ENCODE results near the gene RFTN2. TPM values are rescaled to one million over a fixed set of nuclear protein-coding genes. Genes with fewer than 3 reads are reported as not detected.

The RFTN2 gene
- total and polyA plus RNA-seq, 2 of the 13 experiments (the other 11 are each of a cell fraction or from before 2014, with no cell fraction given), result not detected

DNA sequence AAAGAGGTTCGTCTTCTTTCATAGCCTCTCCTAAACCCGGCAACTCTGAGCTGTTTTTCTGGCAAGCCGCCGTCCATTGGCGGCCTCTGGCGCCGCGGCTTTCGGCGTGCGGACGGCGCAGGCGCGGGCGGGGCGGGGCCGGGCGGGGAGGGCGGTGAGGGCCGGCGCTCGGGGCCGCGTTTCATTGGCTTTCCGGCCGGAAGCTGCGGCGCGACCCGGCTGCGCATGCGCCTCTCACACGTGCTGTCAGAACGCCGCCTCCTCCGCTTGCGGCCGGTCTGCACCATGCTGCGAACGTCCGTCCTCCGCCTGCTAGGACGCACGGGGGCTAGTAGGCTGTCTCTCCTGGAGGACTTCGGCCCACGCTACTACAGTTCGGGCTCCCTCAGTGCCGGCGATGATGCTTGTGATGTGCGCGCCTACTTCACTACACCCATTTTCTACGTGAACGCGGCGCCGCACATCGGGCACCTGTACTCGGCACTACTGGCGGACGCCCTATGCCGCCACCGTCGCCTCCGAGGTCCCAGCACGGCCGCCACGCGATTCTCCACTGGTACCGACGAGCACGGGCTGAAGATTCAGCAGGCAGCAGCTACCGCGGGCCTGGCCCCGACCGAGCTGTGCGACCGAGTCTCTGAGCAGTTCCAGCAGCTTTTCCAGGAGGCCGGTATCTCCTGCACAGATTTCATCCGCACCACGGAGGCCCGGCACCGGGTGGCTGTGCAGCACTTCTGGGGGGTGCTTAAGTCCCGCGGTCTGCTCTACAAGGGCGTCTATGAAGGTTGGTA, 29.9 kb upstream of the RFTN2 start, which contains the start of gene MARS2 (continued):
- TF ChIP-seq, protein P1, sequence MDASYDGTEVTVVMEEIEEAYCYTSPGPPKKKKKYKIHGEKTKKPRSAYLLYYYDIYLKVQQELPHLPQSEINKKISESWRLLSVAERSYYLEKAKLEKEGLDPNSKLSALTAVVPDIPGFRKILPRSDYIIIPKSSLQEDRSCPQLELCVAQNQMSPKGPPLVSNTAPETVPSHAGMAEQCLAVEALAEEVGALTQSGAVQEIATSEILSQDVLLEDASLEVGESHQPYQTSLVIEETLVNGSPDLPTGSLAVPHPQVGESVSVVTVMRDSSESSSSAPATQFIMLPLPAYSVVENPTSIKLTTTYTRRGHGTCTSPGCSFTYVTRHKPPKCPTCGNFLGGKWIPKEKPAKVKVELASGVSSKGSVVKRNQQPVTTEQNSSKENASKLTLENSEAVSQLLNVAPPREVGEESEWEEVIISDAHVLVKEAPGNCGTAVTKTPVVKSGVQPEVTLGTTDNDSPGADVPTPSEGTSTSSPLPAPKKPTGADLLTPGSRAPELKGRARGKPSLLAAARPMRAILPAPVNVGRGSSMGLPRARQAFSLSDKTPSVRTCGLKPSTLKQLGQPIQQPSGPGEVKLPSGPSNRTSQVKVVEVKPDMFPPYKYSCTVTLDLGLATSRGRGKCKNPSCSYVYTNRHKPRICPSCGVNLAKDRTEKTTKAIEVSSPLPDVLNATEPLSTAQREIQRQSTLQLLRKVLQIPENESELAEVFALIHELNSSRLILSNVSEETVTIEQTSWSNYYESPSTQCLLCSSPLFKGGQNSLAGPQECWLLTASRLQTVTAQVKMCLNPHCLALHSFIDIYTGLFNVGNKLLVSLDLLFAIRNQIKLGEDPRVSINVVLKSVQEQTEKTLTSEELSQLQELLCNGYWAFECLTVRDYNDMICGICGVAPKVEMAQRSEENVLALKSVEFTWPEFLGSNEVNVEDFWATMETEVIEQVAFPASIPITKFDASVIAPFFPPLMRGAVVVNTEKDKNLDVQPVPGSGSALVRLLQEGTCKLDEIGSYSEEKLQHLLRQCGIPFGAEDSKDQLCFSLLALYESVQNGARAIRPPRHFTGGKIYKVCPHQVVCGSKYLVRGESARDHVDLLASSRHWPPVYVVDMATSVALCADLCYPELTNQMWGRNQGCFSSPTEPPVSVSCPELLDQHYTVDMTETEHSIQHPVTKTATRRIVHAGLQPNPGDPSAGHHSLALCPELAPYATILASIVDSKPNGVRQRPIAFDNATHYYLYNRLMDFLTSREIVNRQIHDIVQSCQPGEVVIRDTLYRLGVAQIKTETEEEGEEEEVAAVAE (CRISPR knock-in tag; IDR thresholded peaks at IDR 0.05; ENCODE audit: borderline replicate concordance), result no peak
- peak; percentile 71 for TF ChIP-seq GABPA (IDR thresholded peaks at IDR 0.05; ENCODE audit: low read depth, low read length)
- TF ChIP-seq GABPA (CRISPR knock-in tag; IDR thresholded peaks at IDR 0.05; ENCODE audit: low read depth), result peak; percentile 79
- no peak; the same call in 1 of the 2 replicates for TF ChIP-seq ZNF430 (CRISPR knock-in tag; IDR thresholded peaks at IDR 0.05)
- peak; percentile 93 for TF ChIP-seq SALL1 (CRISPR knock-in tag; IDR thresholded peaks at IDR 0.05)
- no peak for TF ChIP-seq TAF15 (IDR thresholded peaks at IDR 0.05; ENCODE audit: low read depth, low read length, poor library complexity, severe bottlenecking)
- TF ChIP-seq, protein P2, sequence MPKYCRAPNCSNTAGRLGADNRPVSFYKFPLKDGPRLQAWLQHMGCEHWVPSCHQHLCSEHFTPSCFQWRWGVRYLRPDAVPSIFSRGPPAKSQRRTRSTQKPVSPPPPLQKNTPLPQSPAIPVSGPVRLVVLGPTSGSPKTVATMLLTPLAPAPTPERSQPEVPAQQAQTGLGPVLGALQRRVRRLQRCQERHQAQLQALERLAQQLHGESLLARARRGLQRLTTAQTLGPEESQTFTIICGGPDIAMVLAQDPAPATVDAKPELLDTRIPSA (CRISPR knock-in tag; IDR thresholded peaks at IDR 0.05; ENCODE audit: borderline replicate concordance), result no peak; the same call in 1 of the 2 replicates
- TF ChIP-seq GATAD2A (CRISPR knock-in tag; IDR thresholded peaks at IDR 0.05), result no peak; the same call in 1 of the 2 replicates
- TF ChIP-seq ZFP41 (CRISPR knock-in tag; IDR thresholded peaks at IDR 0.05; ENCODE audit: borderline replicate concordance), result peak; percentile 86; the same call in 1 of the 2 replicates
- TF ChIP-seq CCDC6 (CRISPR knock-in tag; IDR thresholded peaks at IDR 0.05), result peak; percentile 49; the same call in 1 of the 2 replicates
- peak; percentile 20; the same call in 1 of the 2 replicates for TF ChIP-seq ZC3H13 (CRISPR knock-in tag; IDR thresholded peaks at IDR 0.05)
- TF ChIP-seq ZFP62 (CRISPR knock-in tag; IDR thresholded peaks at IDR 0.05), result no peak
- TF ChIP-seq E2F2 (CRISPR knock-in tag; IDR thresholded peaks at IDR 0.05; ENCODE audit: borderline replicate concordance), result peak; percentile 33; the same call in 1 of the 2 replicates
- TF ChIP-seq ZNF589 (CRISPR knock-in tag; conservative IDR thresholded peaks at IDR 0.05), result 0 out of 2 replicates have a peak, but pooled peaks have one; percentile 76
- 0 out of 2 replicates have a peak, but pooled peaks have one; percentile 22 for TF ChIP-seq PAXIP1 (CRISPR knock-in tag; conservative IDR thresholded peaks at IDR 0.05)
- TF ChIP-seq NFYC (CRISPR knock-in tag; IDR thresholded peaks at IDR 0.05), result peak; percentile 77

Measured in HepG2 (cell line).